HFF-Myc (cell line): ENCODE measurements around the gene RFT1.

Experiments
- DNase-seq: peaks from one replicate; pipeline ENCODE4 v3.0.0-alpha.2; 2011; ENCODE audit warnings: low read depth; ENCODE audit errors: extremely low read depth
- H3K4me3 ChIP-seq: replicated peaks from 2 replicates; pipeline ENCODE4 v1.5.1; 2011; ENCODE audit warnings: low read depth, mild to moderate bottlenecking, control low read depth, low read length
- CTCF ChIP-seq: IDR thresholded peaks from 2 replicates; pipeline ENCODE4 v1.5.1; 2012; ENCODE audit warnings: mild to moderate bottlenecking, low read depth, low read length, control low read depth; ENCODE audit errors: missing control alignments

RFT1 gene

GRCh38 chr3:53103397-53104296 is 26.6 kb downstream of the RFT1 start:
- H3K4me3 ChIP-seq: no peak overlapping the region
- DNase-seq: no peak
- TF ChIP-seq CTCF: no peak

GRCh38 chr3:53102601-53103147 is 27.6 kb downstream of the RFT1 start:
- peak; percentile 21 for DNase-seq
- H3K4me3 ChIP-seq: no peak overlapping the region
- TF ChIP-seq CTCF: no peak

- H3K4me3 ChIP-seq: no peak overlapping the region
- no peak for TF ChIP-seq CTCF
These were observed 28.3 kb downstream of the RFT1 start for GRCh38 chr3:53101956-53102355.

GRCh38 chr3:53100818-53101466 is 29.3 kb downstream of the RFT1 start:
- no peak overlapping the region for H3K4me3 ChIP-seq
- TF ChIP-seq CTCF: no peak
- DNase-seq: no peak

More at GRCh38 chr3:53101956-53102355, 28.3 kb downstream of the RFT1 start:
- no peak for DNase-seq

- no peak overlapping the region for H3K4me3 ChIP-seq
- DNase-seq: no peak
- no peak for TF ChIP-seq CTCF
These were observed 32.3 kb downstream of the RFT1 start for GRCh38 chr3:53097887-53098286.

GRCh38 chr3:53092942-53093341 is 37.3 kb downstream of the RFT1 start:
- H3K4me3 ChIP-seq: no peak overlapping the region
- TF ChIP-seq CTCF: no peak
- no peak for DNase-seq
